Mucosa of stomach (tissue), 1 donor: ENCODE measurements around the gene CD164L2.
"Not testable (repeated sequence)": the region's sequence is repeated elsewhere in the genome, so short reads cannot be mapped to it uniquely, and the experiment has no call there.

ENCODE experiments used
- H3K27me3 ChIP-seq: one replicate; pipeline ENCODE4 v1.7.0; 2013; ENCODE audit warnings: mild to moderate bottlenecking, low read length; ENCODE audit not compliant: control insufficient read depth, insufficient read depth
- H3K36me3 ChIP-seq: one replicate; pipeline ENCODE4 v1.7.0; 2013; ENCODE audit warnings: low read length; ENCODE audit not compliant: control insufficient read depth, insufficient read depth
- H3K4me1 ChIP-seq: one replicate; pipeline ENCODE4 v1.7.0; 2013; ENCODE audit warnings: mild to moderate bottlenecking, low read length; ENCODE audit not compliant: control insufficient read depth, insufficient read depth
- H3K4me3 ChIP-seq: one replicate; pipeline ENCODE4 v1.7.0; 2013; ENCODE audit warnings: low read length
- H3K9ac ChIP-seq: one replicate; pipeline ENCODE4 v1.7.0; 2013; ENCODE audit warnings: mild to moderate bottlenecking, low read length, moderate library complexity
- H3K9me3 ChIP-seq: one replicate; pipeline ENCODE4 v1.7.0; 2013; ENCODE audit warnings: mild to moderate bottlenecking, low read length, moderate library complexity; ENCODE audit not compliant: control insufficient read depth
- donor health status: Pancreatic carcinoma.

The CD164L2 gene

GRCh38 chr1:27416387-27417111 is 33.4 kb upstream of the CD164L2 start:
- peaks cover 36% of the 10 kb centered on the region for H3K4me1 ChIP-seq
- no peak overlapping the region for H3K9ac ChIP-seq
- H3K4me3 ChIP-seq, result no peak overlapping the region
- no peaks in the 10 kb centered on the region for H3K27me3 ChIP-seq
- no peaks in the 10 kb centered on the region for H3K9me3 ChIP-seq
- peaks cover 20% of the 10 kb centered on the region for H3K36me3 ChIP-seq

- Histone ChIP-seq H3K27me3 (no peaks in the 10 kb centered on the region), H3K9ac (no peak overlapping the region), H3K4me1 (peaks cover 30% of the 10 kb centered on the region), H3K36me3 (peaks cover 26% of the 10 kb centered on the region), H3K4me3 (no peak overlapping the region), H3K9me3 (no peaks in the 10 kb centered on the region)
Observed at GRCh38 chr1:27414091-27414490, 31.0 kb upstream of the CD164L2 start.

GRCh38 chr1:27413004-27413403 is 29.9 kb upstream of the CD164L2 start:
- no peaks in the 10 kb centered on the region for H3K27me3 ChIP-seq
- H3K4me3 ChIP-seq, result no peak overlapping the region
- H3K9me3 ChIP-seq, result no peaks in the 10 kb centered on the region
- no peak overlapping the region for H3K9ac ChIP-seq
- peaks cover 26% of the 10 kb centered on the region for H3K36me3 ChIP-seq
- H3K4me1 ChIP-seq, result peaks cover 19% of the 10 kb centered on the region

- Histone ChIP-seq H3K27me3 (no peaks in the 10 kb centered on the region), H3K4me1 (peaks cover 14% of the 10 kb centered on the region), H3K9me3 (no peaks in the 10 kb centered on the region), H3K4me3 (no peak overlapping the region), H3K9ac (no peak overlapping the region), H3K36me3 (peaks cover 26% of the 10 kb centered on the region)
Observed at GRCh38 chr1:27412502-27412901, 29.4 kb upstream of the CD164L2 start.

GRCh38 chr1:27410709-27411108 is 27.6 kb upstream of the CD164L2 start:
- no peaks in the 10 kb centered on the region for H3K9me3 ChIP-seq
- H3K27me3 ChIP-seq, result no peaks in the 10 kb centered on the region
- no peak overlapping the region for H3K4me3 ChIP-seq
- H3K9ac ChIP-seq, result no peak overlapping the region
- H3K4me1 ChIP-seq, result no peaks in the 10 kb centered on the region
- H3K36me3 ChIP-seq, result peaks cover 20% of the 10 kb centered on the region

- Histone ChIP-seq H3K4me1 (no peaks in the 10 kb centered on the region), H3K36me3 (peaks cover 20% of the 10 kb centered on the region), H3K9me3 (no peaks in the 10 kb centered on the region), H3K9ac (no peak overlapping the region), H3K27me3 (no peaks in the 10 kb centered on the region), H3K4me3 (no peak overlapping the region)
Observed at GRCh38 chr1:27409669-27410068, 26.5 kb upstream of the CD164L2 start.

- Histone ChIP-seq H3K4me1 (peaks cover 9% of the 10 kb centered on the region), H3K4me3 (no peak overlapping the region), H3K27me3 (no peaks in the 10 kb centered on the region), H3K9ac (no peak overlapping the region), H3K9me3 (no peaks in the 10 kb centered on the region), H3K36me3 (peaks cover 11% of the 10 kb centered on the region)
Observed at GRCh38 chr1:27408151-27408550, 25.0 kb upstream of the CD164L2 start.

GRCh38 chr1:27406791-27407190 is 23.7 kb upstream of the CD164L2 start:
- H3K4me3 ChIP-seq, H3K9ac ChIP-seq, H3K9me3 ChIP-seq, H3K27me3 ChIP-seq, H3K36me3 ChIP-seq: not testable (repeated sequence)
- H3K4me1 ChIP-seq, result peaks cover 23% of the 10 kb centered on the region

- Histone ChIP-seq H3K4me1 (peaks cover 28% of the 10 kb centered on the region), H3K36me3 (peaks cover 6% of the 10 kb centered on the region), H3K4me3 (no peak overlapping the region), H3K9ac (no peak overlapping the region), H3K27me3 (no peaks in the 10 kb centered on the region), H3K9me3 (no peaks in the 10 kb centered on the region)
Observed at GRCh38 chr1:27406362-27406680, 23.2 kb upstream of the CD164L2 start.

GRCh38 chr1:27405598-27406361 is 22.6 kb upstream of the CD164L2 start:
- not testable (repeated sequence) for H3K9me3 ChIP-seq, H3K36me3 ChIP-seq, H3K4me3 ChIP-seq, H3K27me3 ChIP-seq, H3K9ac ChIP-seq
- H3K4me1 ChIP-seq, result peaks cover 33% of the 10 kb centered on the region

- H3K36me3 ChIP-seq, result no peaks in the 10 kb centered on the region
- H3K27me3 ChIP-seq, result no peaks in the 10 kb centered on the region
- H3K9me3 ChIP-seq, result no peaks in the 10 kb centered on the region
- H3K4me1 ChIP-seq, result peaks cover 39% of the 10 kb centered on the region
- H3K4me3 ChIP-seq, result no peak overlapping the region
- H3K9ac ChIP-seq, result no peak overlapping the region
Observed at GRCh38 chr1:27405074-27405473, 21.9 kb upstream of the CD164L2 start.

- Histone ChIP-seq H3K4me1 (peaks cover 51% of the 10 kb centered on the region), H3K27me3 (no peaks in the 10 kb centered on the region), H3K4me3 (no peak overlapping the region), H3K9me3 (no peaks in the 10 kb centered on the region), H3K36me3 (no peaks in the 10 kb centered on the region), H3K9ac (no peak overlapping the region)
Observed at GRCh38 chr1:27403931-27404330, 20.8 kb upstream of the CD164L2 start.
